ENCODE data around the gene STK4. TPM values are rescaled to one million over a fixed set of nuclear protein-coding genes. Genes with fewer than 3 reads are reported as not detected.
A peak's percentile ranks its signal among the peaks of the same experiment; 100 is the strongest.

Gene STK4
- total RNA-seq, 4 donors from 2014 or later, result 25.4 to 63.9 (median 33.5) TPM

DNA sequence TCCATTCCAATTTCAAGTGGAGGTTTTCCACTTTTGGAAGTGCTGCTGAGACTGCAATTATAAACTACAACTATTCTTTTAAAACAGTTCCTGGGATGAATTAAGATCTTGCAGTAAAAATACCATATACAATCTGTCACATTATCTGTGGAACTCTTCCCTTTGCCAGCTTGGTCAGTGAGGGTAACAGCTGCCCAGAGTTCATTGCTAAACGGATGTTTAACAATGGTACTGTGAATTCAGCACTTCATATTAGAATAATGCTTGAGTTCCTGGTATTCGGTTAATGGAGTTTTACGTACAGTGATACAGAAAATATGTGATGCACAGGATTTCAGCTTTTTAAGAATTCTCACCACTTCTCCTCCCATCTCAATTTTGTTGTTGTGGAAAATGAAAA lies 83.1 kb downstream of the STK4 start:
- Histone ChIP-seq H3K4me1 (peaks cover 19% of the 10 kb centered on the region), H3K9me3 (no peaks in the 10 kb centered on the region), H3K36me3 (peaks cover 4% of the 10 kb centered on the region), H3K27me3 (no peaks in the 10 kb centered on the region), H3K4me3 (no peak overlapping the region), H3K27ac (peak overlapping the region; percentile 3)
- WGBS, result 52% methylated on average over 3 of the region's 3 CpGs
- no peak for DNase-seq (ENCODE audit: low spot score in 2 of 2)
- TF ChIP-seq EP300 (IDR thresholded peaks at IDR 0.05), result no peak
- no peak for TF ChIP-seq POLR2AphosphoS5 (IDR thresholded peaks at IDR 0.05)

DNA sequence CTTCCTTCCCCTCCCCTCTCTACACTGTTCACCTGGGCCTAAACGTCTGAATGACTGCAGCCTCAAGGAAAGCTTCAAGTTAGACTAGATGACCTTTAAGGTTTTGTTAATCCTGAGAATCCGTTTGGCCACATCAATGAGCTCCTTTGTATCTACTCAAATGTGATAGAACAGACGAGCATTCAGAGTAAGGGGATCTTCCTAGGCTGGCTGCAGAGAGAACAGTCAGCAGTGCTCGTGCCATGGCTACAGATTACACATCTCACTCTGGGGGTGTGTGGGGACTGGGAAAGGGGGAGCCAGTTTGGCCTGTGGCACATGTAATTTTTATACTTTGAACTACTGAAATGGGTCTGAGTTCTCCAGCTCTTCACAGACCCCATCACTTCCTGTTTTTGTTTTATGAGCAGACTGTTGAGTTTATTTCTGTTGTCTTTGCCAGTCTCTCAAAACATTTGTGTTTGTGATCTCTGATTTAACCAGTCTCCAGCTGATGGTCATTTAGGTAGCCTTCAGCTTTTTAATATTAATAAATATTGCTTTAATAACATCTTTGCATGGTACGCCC lies 83.7 kb downstream of the STK4 start:
- peaks cover 4% of the 10 kb centered on the region for H3K36me3 ChIP-seq
- H3K27ac ChIP-seq, result peak overlapping the region; percentile 16
- H3K9me3 ChIP-seq, result no peaks in the 10 kb centered on the region
- TF ChIP-seq POLR2AphosphoS5 (IDR thresholded peaks at IDR 0.05), result no peak
- TF ChIP-seq EP300 (IDR thresholded peaks at IDR 0.05), result no peak
- TF ChIP-seq CTCF (IDR thresholded peaks at IDR 0.05), result no peak
- no peak for TF ChIP-seq POLR2A (IDR thresholded peaks at IDR 0.05)
- H3K4me1 ChIP-seq, result peaks cover 18% of the 10 kb centered on the region
- no peaks in the 10 kb centered on the region for H3K27me3 ChIP-seq
- 64% methylated on average over 5 of the region's 5 CpGs for WGBS
- H3K4me3 ChIP-seq, result no peak overlapping the region
- DNase-seq (ENCODE audit: low spot score in 2 of 2), result no peak

- peaks cover 18% of the 10 kb centered on the region for H3K4me1 ChIP-seq
- DNase-seq (ENCODE audit: low spot score in 2 of 2), result no peak
- H3K27ac ChIP-seq, result no peak overlapping the region
- no peaks in the 10 kb centered on the region for H3K27me3 ChIP-seq
- H3K9me3 ChIP-seq, result no peaks in the 10 kb centered on the region
- 68% methylated on average over 3 of the region's 3 CpGs for WGBS
- no peak overlapping the region for H3K4me3 ChIP-seq
- H3K36me3 ChIP-seq, result peaks cover 4% of the 10 kb centered on the region
- TF ChIP-seq POLR2A (IDR thresholded peaks at IDR 0.05) (no peak), POLR2AphosphoS5 (IDR thresholded peaks at IDR 0.05) (no peak), EP300 (IDR thresholded peaks at IDR 0.05) (no peak), CTCF (IDR thresholded peaks at IDR 0.05) (no peak)
Measured at GRCh38 chr20:45051204-45052060, 85.1 kb downstream of the STK4 start.

GRCh38 chr20:45052698-45053429 lies 86.6 kb downstream of the STK4 start:
- Histone ChIP-seq H3K27ac (peak overlapping the region; percentile 2), H3K36me3 (peaks cover 8% of the 10 kb centered on the region), H3K27me3 (no peaks in the 10 kb centered on the region), H3K4me3 (no peak overlapping the region), H3K4me1 (peaks cover 18% of the 10 kb centered on the region), H3K9me3 (no peaks in the 10 kb centered on the region)
- no peak for TF ChIP-seq POLR2AphosphoS5 (IDR thresholded peaks at IDR 0.05)
- TF ChIP-seq POLR2A (IDR thresholded peaks at IDR 0.05), result no peak
- TF ChIP-seq EP300 (IDR thresholded peaks at IDR 0.05), result no peak
- TF ChIP-seq CTCF (IDR thresholded peaks at IDR 0.05), result no peak
- DNase-seq (ENCODE audit: low spot score in 2 of 2), result no peak
- WGBS, result 66% methylated on average over 7 of the region's 7 CpGs

DNA sequence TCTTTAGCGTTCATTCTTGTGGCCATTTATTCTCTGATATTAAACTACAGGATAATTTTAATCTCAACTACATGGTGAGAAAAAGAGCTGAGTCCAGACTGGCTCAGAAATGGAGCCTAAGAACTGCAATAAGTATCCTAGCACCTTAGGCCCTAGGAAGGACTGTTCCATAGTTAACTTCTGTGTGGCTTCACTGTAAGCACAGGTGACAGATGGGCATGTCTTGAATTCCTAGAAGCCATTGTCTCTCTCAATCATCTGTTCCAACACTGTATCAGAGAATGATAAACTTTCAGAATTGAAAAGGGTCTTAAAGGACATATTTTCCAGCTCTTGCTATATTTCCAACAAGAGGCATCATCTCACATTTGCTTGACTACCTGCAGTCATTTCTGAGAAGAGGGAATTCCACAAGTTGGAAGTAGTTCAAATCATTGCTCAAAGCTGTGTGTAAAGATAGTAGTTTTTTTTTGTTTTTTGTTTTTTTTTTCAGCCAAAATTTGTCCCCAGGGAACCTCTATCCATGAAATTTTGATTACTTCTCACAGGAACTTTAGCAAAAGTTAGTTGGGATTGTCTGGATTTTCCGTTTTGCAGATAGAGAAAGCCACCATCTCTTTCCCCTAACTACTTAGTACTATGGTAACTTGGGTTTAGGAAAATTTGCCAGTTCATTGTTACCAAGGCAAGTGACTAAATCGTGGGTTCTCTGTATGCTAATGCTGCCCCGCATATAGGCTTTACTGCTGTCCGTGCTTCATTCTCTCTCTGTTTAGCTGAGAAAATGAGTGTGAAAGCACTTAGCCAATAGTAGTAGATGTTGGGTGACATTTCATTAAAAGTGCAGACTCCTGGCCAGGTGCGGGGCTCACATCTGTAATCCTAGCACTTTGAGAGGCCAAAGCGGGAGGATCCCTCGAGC lies 87.4 kb downstream of the STK4 start:
- Histone ChIP-seq H3K4me3 (no peak overlapping the region), H3K4me1 (peaks cover 18% of the 10 kb centered on the region), H3K9me3 (no peaks in the 10 kb centered on the region), H3K27ac (peak overlapping the region; percentile 2), H3K27me3 (no peaks in the 10 kb centered on the region), H3K36me3 (peaks cover 8% of the 10 kb centered on the region)
- TF ChIP-seq EP300 (IDR thresholded peaks at IDR 0.05) (no peak), CTCF (IDR thresholded peaks at IDR 0.05) (no peak), POLR2A (IDR thresholded peaks at IDR 0.05) (no peak), POLR2AphosphoS5 (IDR thresholded peaks at IDR 0.05) (no peak)
- WGBS, result 78% methylated on average over 8 of the region's 8 CpGs
- DNase-seq (ENCODE audit: low spot score in 2 of 2), result no peak

All from suprapubic skin (tissue), 4 donors.